Esophagus (tissue), 2 donors: Measurements from ENCODE around the gene NUDT13. TPM values are rescaled to one million over a fixed set of nuclear protein-coding genes. Genes with fewer than 3 reads are reported as not detected.

Source experiments
- H3K27ac ChIP-seq, 2 donors: one replicate each; pipeline ENCODE4 v1.5.1; 2013; ENCODE audit warnings: low read depth in 2 of 2, mild to moderate bottlenecking in 2 of 2, inconsistent platforms in 1 of 2, low read length in 1 of 2, moderate library complexity in 1 of 2
- H3K27me3 ChIP-seq, 2 donors: one replicate each; pipeline ENCODE4 v1.6.1; 2013; ENCODE audit warnings: low read length in 2 of 2, control low read depth in 1 of 2, mild to moderate bottlenecking in 1 of 2; ENCODE audit not compliant: insufficient read depth in 2 of 2, control insufficient read depth in 1 of 2
- H3K36me3 ChIP-seq, 2 donors: one replicate each; pipeline ENCODE4 v1.6.1; 2013; ENCODE audit warnings: low read length in 1 of 2; ENCODE audit not compliant: control insufficient read depth in 2 of 2, insufficient read depth in 2 of 2
- H3K4me1 ChIP-seq, 2 donors: one replicate each; pipeline ENCODE4 v1.6.1; 2013; ENCODE audit warnings: low read length in 1 of 2; ENCODE audit not compliant: control insufficient read depth in 2 of 2, insufficient read depth in 2 of 2
- H3K4me3 ChIP-seq, 2 donors: one replicate each; pipeline ENCODE4 v1.5.1; 2013; ENCODE audit warnings: low read length in 2 of 2, mild to moderate bottlenecking in 2 of 2, low read depth in 1 of 2, moderate library complexity in 1 of 2
- H3K9me3 ChIP-seq, 2 donors: one replicate each; pipeline ENCODE4 v1.6.1; 2013; ENCODE audit warnings: mild to moderate bottlenecking in 2 of 2, low read depth in 1 of 2, low read length in 1 of 2, moderate library complexity in 1 of 2; ENCODE audit not compliant: control insufficient read depth in 2 of 2, insufficient read depth in 1 of 2
- WGBS, 2 donors: extraction: QIAGEN DNeasy Blood & Tissue Kit; methylation state at CpG; one replicate each; pipeline ENCODE4 v1.1.7; 2013; 5-methylcytosine and 5-hydroxymethylcytosine counted together
- polyA plus RNA-seq, 2 donors: library from polyadenylated mRNA; stranded (reverse); fragments of 200-250 nt; gene quantifications; one replicate each; pipeline ENCODE4 v1.2.3, GENCODE V29; 2013
- donor health status: healthy with polysubstance abuse.
- donor health status: Bipolar disorder and iron deficiency.

The NUDT13 gene
- polyA plus RNA-seq, 2 donors: 1.3 to 1.8 TPM

DNA sequence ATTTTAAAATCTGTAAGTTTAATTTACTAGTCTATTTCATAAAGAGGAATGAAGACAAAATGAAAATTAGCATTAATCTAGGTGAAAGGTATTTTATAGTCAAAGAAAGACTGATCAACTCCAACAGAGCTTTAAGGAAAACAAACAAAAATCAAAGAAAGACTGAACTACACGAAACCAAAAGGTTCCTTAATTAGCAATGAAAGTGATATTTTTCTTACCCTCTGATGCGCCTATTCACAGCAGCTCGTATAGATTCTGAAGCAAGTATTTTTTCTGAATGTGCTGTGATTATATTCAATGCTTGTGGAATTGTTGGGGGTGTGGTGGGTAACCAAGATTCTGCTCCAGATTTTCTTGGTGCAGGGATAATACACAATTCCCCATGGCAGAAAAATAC is 45.8 kb downstream of the NUDT13 start:
- WGBS, 2 donors: 89 to 91% methylated on average over 3 of the region's 3 CpGs
- Histone ChIP-seq H3K4me1 (no peaks in the 10 kb centered on the region), H3K4me3 (no peak overlapping the region), H3K27me3 (no peaks in the 10 kb centered on the region), H3K27ac (no peak overlapping the region), H3K36me3 (peaks cover 2% of the 10 kb centered on the region in 2 donors), H3K9me3 (no peaks in the 10 kb centered on the region)

- Histone ChIP-seq H3K27ac (no peak overlapping the region), H3K27me3 (no peaks in the 10 kb centered on the region), H3K4me3 (no peak overlapping the region), H3K36me3 (peaks cover 6% of the 10 kb centered on the region in 2 donors), H3K4me1 (no peaks in the 10 kb centered on the region), H3K9me3 (no peaks in the 10 kb centered on the region)
- WGBS, 2 donors: 6 to 8% methylated on average over 5 of the region's 5 CpGs
Measured at GRCh38 chr10:73159038-73159648, 48.9 kb downstream of the NUDT13 start.

DNA sequence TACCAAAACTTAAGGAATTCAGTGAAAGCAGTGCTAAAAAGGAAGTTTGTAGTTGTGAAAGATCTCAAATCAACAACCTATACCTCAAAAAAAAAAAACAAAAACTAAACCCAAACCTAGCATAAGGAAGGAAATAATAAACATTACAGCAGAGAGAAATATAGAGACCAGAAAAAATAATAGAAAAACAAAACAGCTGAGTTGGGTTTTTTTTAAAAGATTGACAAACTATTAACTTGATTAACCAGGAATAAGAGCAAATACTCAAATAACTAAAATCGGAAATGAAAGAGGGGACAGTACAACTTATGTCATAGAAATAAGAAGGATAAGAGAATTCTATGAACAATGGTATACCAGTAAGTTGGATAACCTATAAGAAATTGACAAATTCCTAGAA is 50.8 kb downstream of the NUDT13 start:
- Histone ChIP-seq H3K27me3 (no peaks in the 10 kb centered on the region), H3K36me3 (peaks cover 5% of the 10 kb centered on the region in 2 donors), H3K9me3 (no peaks in the 10 kb centered on the region), H3K4me3 (no peak overlapping the region), H3K4me1 (no peaks in the 10 kb centered on the region), H3K27ac (no peak overlapping the region)
- 89 to 91% methylated on average over 1 of the region's 1 CpG for WGBS, 2 donors

- Histone ChIP-seq H3K4me1 (no peaks in the 10 kb centered on the region), H3K4me3 (no peak overlapping the region), H3K36me3 (peaks cover 5% of the 10 kb centered on the region in 2 donors), H3K9me3 (no peaks in the 10 kb centered on the region), H3K27ac (no peak overlapping the region), H3K27me3 (no peaks in the 10 kb centered on the region)
- 95 to 96% methylated on average over 3 of the region's 3 CpGs for WGBS, 2 donors
Measured at GRCh38 chr10:73161662-73162061, 51.4 kb downstream of the NUDT13 start.

DNA sequence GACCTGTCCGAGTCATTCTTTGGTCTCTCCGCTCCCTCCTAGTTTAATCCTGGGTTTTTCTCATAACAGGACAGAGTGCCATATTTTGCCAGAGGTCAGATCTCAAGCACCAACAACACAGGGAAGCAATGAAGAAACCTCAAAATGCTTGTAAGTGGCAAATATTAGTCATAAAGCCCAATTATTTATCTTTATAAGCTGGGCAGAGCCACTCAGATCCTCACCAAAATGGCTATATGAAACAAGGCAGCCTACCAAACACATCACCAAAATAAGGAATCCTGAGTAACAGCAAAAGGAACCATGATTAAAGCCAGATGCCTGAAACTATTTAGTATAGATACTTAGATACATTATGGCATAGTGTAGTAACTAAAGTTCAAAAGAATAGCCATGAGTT is 52.8 kb downstream of the NUDT13 start:
- no peaks in the 10 kb centered on the region for H3K27me3 ChIP-seq
- WGBS, 2 donors: 96 to 98% methylated on average over 2 of the region's 2 CpGs
- H3K27ac ChIP-seq: no peak overlapping the region
- peaks cover 5% of the 10 kb centered on the region in 2 donors for H3K36me3 ChIP-seq
- H3K4me1 ChIP-seq: no peaks in the 10 kb centered on the region
- H3K9me3 ChIP-seq: no peaks in the 10 kb centered on the region
- no peak overlapping the region for H3K4me3 ChIP-seq

GRCh38 chr10:73166972-73167371 is 56.7 kb downstream of the NUDT13 start:
- Histone ChIP-seq H3K4me3 (peak overlapping the region in 1 of 2 donors; percentile 98), H3K27ac (no peak overlapping the region), H3K4me1 (no peaks in the 10 kb centered on the region), H3K36me3 (peaks cover 5% of the 10 kb centered on the region in 2 donors), H3K9me3 (no peaks in the 10 kb centered on the region), H3K27me3 (no peaks in the 10 kb centered on the region)
- 85 to 87% methylated on average over 2 of the region's 2 CpGs for WGBS, 2 donors

DNA sequence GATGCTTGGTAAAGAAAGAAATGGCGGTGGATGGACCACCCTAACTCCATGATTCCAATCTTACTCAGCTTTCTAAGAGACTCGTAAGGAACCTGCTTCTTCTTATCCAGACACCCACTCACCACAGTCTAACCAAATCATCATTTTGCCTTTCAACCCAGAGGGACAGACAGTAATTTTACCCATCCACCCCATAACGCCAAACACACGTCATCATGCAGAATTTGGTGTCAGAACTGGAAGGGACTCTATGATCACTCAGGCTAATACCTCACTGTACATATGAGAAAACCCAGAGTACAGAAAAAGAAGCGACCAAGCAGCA is 57.2 kb downstream of the NUDT13 start:
- H3K36me3 ChIP-seq: peaks cover 5% of the 10 kb centered on the region in 2 donors
- 8 to 9% methylated on average over 5 of the region's 5 CpGs for WGBS, 2 donors
- no peaks in the 10 kb centered on the region for H3K9me3 ChIP-seq
- H3K27me3 ChIP-seq: no peaks in the 10 kb centered on the region
- peak overlapping the region; percentile 87 to 98 for H3K4me3 ChIP-seq
- H3K27ac ChIP-seq: peak overlapping the region; percentile 92 to 100
- no peaks in the 10 kb centered on the region for H3K4me1 ChIP-seq

- 0 to 1% methylated on average over 35 to 49 of the region's 49 CpGs for WGBS, 2 donors
- peak within 1 kb of the TSS; percentile 92 to 100 for H3K27ac ChIP-seq
- H3K4me1 ChIP-seq: no peaks in the 10 kb centered on the region
Measured at GRCh38 chr10:73167783-73168464, 57.7 kb downstream of the NUDT13 start, which contains the start of the genes ECD and FAM149B1. TSS of gene ECD (minus strand) at chr10:73168008. CDS start at chr10:73163937, 4,071 bp downstream. TSS of gene FAM149B1 (plus strand) at chr10:73168119. CDS start at chr10:73168340, 221 bp downstream.

GRCh38 chr10:73168465-73168803 is 58.2 kb downstream of the NUDT13 start:
- Histone ChIP-seq H3K4me1 (no peaks in the 10 kb centered on the region), H3K4me3 (peak overlapping the region; percentile 87 to 98), H3K27me3 (no peaks in the 10 kb centered on the region), H3K9me3 (no peaks in the 10 kb centered on the region), H3K36me3 (no peaks in the 10 kb centered on the region), H3K27ac (peak overlapping the region; percentile 92 to 100)
- WGBS, 2 donors: 1% methylated on average over 6 of the region's 6 CpGs

More at GRCh38 chr10:73167783-73168464, 57.7 kb downstream of the NUDT13 start, which contains the start of the genes ECD and FAM149B1:
- no peaks in the 10 kb centered on the region for H3K27me3 ChIP-seq
- peak within 1 kb of the TSS; percentile 87 to 98 for H3K4me3 ChIP-seq
- no peaks in the 10 kb centered on the region for H3K9me3 ChIP-seq
- peaks cover under 1 to 2% of the 10 kb centered on the region in 2 donors for H3K36me3 ChIP-seq

- Histone ChIP-seq H3K4me3 (no peak overlapping the region), H3K36me3 (no peaks in the 10 kb centered on the region), H3K27ac (no peak overlapping the region), H3K4me1 (no peaks in the 10 kb centered on the region), H3K9me3 (no peaks in the 10 kb centered on the region), H3K27me3 (no peaks in the 10 kb centered on the region)
- WGBS, 2 donors: 96 to 99% methylated on average over 3 of the region's 3 CpGs
Measured at GRCh38 chr10:73169320-73169719, 59.1 kb downstream of the NUDT13 start.
